H9 (cell line): ENCODE data around the gene INPP5J. TPM values are rescaled to one million over a fixed set of nuclear protein-coding genes. Genes with fewer than 3 reads are reported as not detected.

Experiments used
- DNase-seq: peaks from one replicate; pipeline ENCODE4 v3.0.0-alpha.2; 2017
- H2AFZ ChIP-seq: one replicate; pipeline ENCODE4 v1.6.1; 2013; ENCODE audit warnings: mild to moderate bottlenecking, low read length, control low read depth, moderate library complexity
- H2AK5ac ChIP-seq: 2 replicates; pipeline ENCODE4 v1.6.1; 2013; ENCODE audit warnings: low read length, control low read depth, mixed read lengths; ENCODE audit not compliant: insufficient read length
- H2BK120ac ChIP-seq: one replicate; pipeline ENCODE4 v1.6.1; 2013; ENCODE audit warnings: low read depth, mild to moderate bottlenecking, low read length, control low read depth, inconsistent platforms; ENCODE audit not compliant: poor library complexity, severe bottlenecking
- H2BK12ac ChIP-seq: 2 replicates; pipeline ENCODE4 v1.6.1; 2013; ENCODE audit warnings: low read length, control low read depth, mixed read lengths, low read depth; ENCODE audit not compliant: insufficient read length
- H2BK15ac ChIP-seq: 2 replicates; pipeline ENCODE4 v1.6.1; 2013; ENCODE audit warnings: low read depth, low read length, control low read depth
- H2BK20ac ChIP-seq: one replicate; pipeline ENCODE4 v1.6.1; 2013; ENCODE audit warnings: low read depth, mild to moderate bottlenecking, low read length, control low read depth, inconsistent platforms; ENCODE audit not compliant: poor library complexity, severe bottlenecking
- H2BK5ac ChIP-seq: 2 replicates; pipeline ENCODE4 v1.6.1; 2013; ENCODE audit warnings: low read length, control low read depth, mixed read lengths; ENCODE audit not compliant: insufficient read length
- H3K14ac ChIP-seq: 2 replicates; pipeline ENCODE4 v1.6.1; 2013; ENCODE audit warnings: low read length, control low read depth; ENCODE audit not compliant: insufficient read depth
- H3K18ac ChIP-seq: 2 replicates; pipeline ENCODE4 v1.6.1; 2013; ENCODE audit warnings: low read depth, mild to moderate bottlenecking, mixed read lengths, low read length, control low read depth; ENCODE audit not compliant: insufficient read length
- H3K23ac ChIP-seq: 2 replicates; pipeline ENCODE4 v1.6.1; 2013; ENCODE audit warnings: low read length, control low read depth, mixed read lengths, low read depth; ENCODE audit not compliant: insufficient read length
- H3K23me2 ChIP-seq: 2 replicates; pipeline ENCODE4 v1.6.1; 2013; ENCODE audit warnings: low read depth, mild to moderate bottlenecking, mixed read lengths, low read length, control low read depth; ENCODE audit not compliant: insufficient read length, poor library complexity, severe bottlenecking
- H3K27ac ChIP-seq: 2 replicates; pipeline ENCODE4 v1.5.1; 2013; ENCODE audit warnings: low read length, control low read depth, mixed read lengths, low read depth; ENCODE audit not compliant: insufficient read length
- H3K27me3 ChIP-seq: 2 replicates; pipeline ENCODE4 v1.6.1; 2013; ENCODE audit warnings: low read length, control low read depth, inconsistent platforms; ENCODE audit not compliant: insufficient read depth
- H3K4ac ChIP-seq: 2 replicates; pipeline ENCODE4 v1.6.1; 2013; ENCODE audit warnings: low read depth, mild to moderate bottlenecking, control low read depth, inconsistent platforms, low read length, moderate library complexity
- H3K4me1 ChIP-seq: 2 replicates; pipeline ENCODE4 v1.6.1; 2013; ENCODE audit warnings: low read length, control low read depth, inconsistent platforms; ENCODE audit not compliant: insufficient read depth
- H3K4me2 ChIP-seq: 2 replicates; pipeline ENCODE4 v1.6.1; 2013; ENCODE audit warnings: low read length, control low read depth, mixed read lengths; ENCODE audit not compliant: insufficient read length, insufficient read depth
- H3K56ac ChIP-seq: 2 replicates; pipeline ENCODE4 v1.6.1; 2013; ENCODE audit warnings: low read depth, mild to moderate bottlenecking, mixed read lengths, low read length, control low read depth; ENCODE audit not compliant: insufficient read length
- H3K79me1 ChIP-seq: 2 replicates; pipeline ENCODE4 v1.6.1; 2013; ENCODE audit warnings: low read depth, mild to moderate bottlenecking, moderate library complexity, low read length, control low read depth, inconsistent platforms; ENCODE audit not compliant: insufficient read depth, poor library complexity, severe bottlenecking
- H3K79me2 ChIP-seq: 2 replicates; pipeline ENCODE4 v1.6.1; 2013; ENCODE audit warnings: low read length, control low read depth, inconsistent platforms; ENCODE audit not compliant: insufficient read depth
- H3K9ac ChIP-seq: 2 replicates; pipeline ENCODE4 v1.6.1; 2013; ENCODE audit warnings: low read length, control low read depth, mixed read lengths; ENCODE audit not compliant: insufficient read length; ENCODE audit errors: extremely low read depth
- H3K9me3 ChIP-seq: one replicate; pipeline ENCODE4 v1.6.1; 2013; ENCODE audit warnings: low read depth, low read length, inconsistent platforms; ENCODE audit not compliant: control insufficient read depth
- H3T11ph ChIP-seq: one replicate; pipeline ENCODE4 v1.6.1; 2013; ENCODE audit warnings: mild to moderate bottlenecking, low read length, control low read depth, inconsistent platforms
- H4K20me1 ChIP-seq: one replicate; pipeline ENCODE4 v1.6.1; 2013; ENCODE audit not compliant: control insufficient read depth, insufficient read length, insufficient read depth
- H4K5ac ChIP-seq: 2 replicates; pipeline ENCODE4 v1.6.1; 2013; ENCODE audit warnings: low read depth, mild to moderate bottlenecking, mixed read lengths, low read length, control low read depth; ENCODE audit not compliant: insufficient read length
- H4K8ac ChIP-seq: replicated peaks from 2 replicates; pipeline ENCODE4 v1.6.1; 2013; ENCODE audit warnings: low read length, control low read depth, mixed read lengths, low read depth; ENCODE audit not compliant: insufficient read length
- H4K91ac ChIP-seq: 2 replicates; pipeline ENCODE4 v1.6.1; 2013; ENCODE audit warnings: low read depth, mild to moderate bottlenecking, moderate library complexity, mixed read lengths, low read length, control low read depth; ENCODE audit not compliant: insufficient read length
- H3K27ac Mint-ChIP-seq, 3 experiments: 2 replicates in 2 of 3; 3 replicates in 1 of 3; pipeline ENCODE4 v1.8.0; 2020 to 2021; ENCODE audit warnings: mixed read lengths in 3 of 3, mild to moderate bottlenecking in 1 of 3, moderate library complexity in 1 of 3
- H3K27me3 Mint-ChIP-seq: 2 replicates; pipeline ENCODE4 v1.8.0; 2021; ENCODE audit warnings: low read depth, mild to moderate bottlenecking, moderate library complexity, mixed read lengths
- H3K36me3 Mint-ChIP-seq, 3 experiments: 2 replicates in 2 of 3; 3 replicates in 1 of 3; pipeline ENCODE4 v1.8.0; 2020 to 2021; ENCODE audit warnings: low read depth in 3 of 3, mixed read lengths in 3 of 3; ENCODE audit not compliant: insufficient read depth in 1 of 3
- H3K4me1 Mint-ChIP-seq, 2 experiments: 2 replicates each; pipeline ENCODE4 v1.8.0; 2020; ENCODE audit warnings: mixed read lengths in 2 of 2
- H3K4me3 Mint-ChIP-seq, 2 experiments: 2 replicates in 1 of 2; 3 replicates in 1 of 2; pipeline ENCODE4 v1.8.0; 2020 to 2021; ENCODE audit warnings: mild to moderate bottlenecking in 2 of 2, mixed read lengths in 2 of 2, moderate library complexity in 1 of 2
- H3K9me3 Mint-ChIP-seq, 2 experiments: 2 replicates in 1 of 2; 3 replicates in 1 of 2; pipeline ENCODE4 v1.8.0; 2020; ENCODE audit warnings: mild to moderate bottlenecking in 2 of 2, mixed read lengths in 2 of 2, moderate library complexity in 1 of 2
- total RNA-seq: library from RNA; stranded (reverse); gene quantifications from 2 replicates; pipeline ENCODE4 v1.2.1, GENCODE V29; 2021
- TF ChIP-seq, protein P1 (sequence below): fragments of 200-600 bp; sonication (generic); conservative IDR thresholded peaks from 3 replicates; pipeline ENCODE4 v1.8.0; 2021; ENCODE audit warnings: antibody characterized with exemption, mild to moderate bottlenecking

The INPP5J gene
- total RNA-seq, 1 experiment from 2014 or later, result 4.9 TPM

DNA sequence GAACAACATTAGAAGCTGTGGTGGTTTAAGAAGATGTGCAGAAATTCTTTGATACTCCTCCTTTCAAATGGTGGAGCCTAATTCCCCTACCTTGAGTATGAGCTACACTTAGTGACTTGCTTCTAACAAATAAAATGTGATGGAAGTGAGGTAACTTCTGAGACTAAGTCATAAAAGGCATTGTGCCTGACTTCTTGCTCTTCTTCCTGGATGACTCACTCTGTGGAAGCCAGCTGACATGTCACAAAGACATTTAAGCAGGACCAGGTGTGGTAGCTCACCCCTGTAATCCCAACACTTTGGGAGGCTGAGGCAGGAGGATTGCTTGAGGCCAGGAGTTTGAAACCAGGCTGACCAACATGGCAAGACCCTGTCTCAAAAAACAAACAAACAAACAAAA lies 21.5 kb downstream of the INPP5J start:
- H3K4me1 Mint-ChIP-seq, result peaks cover 12 to 16% of the 10 kb centered on the region in 2 experiments

More for the DNA sequence above, 21.5 kb downstream of the INPP5J start:
- Histone ChIP-seq H2BK15ac (no peak overlapping the region), H4K91ac (no peak overlapping the region), H3K4me2 (no peak overlapping the region), H3K27me3 (no peaks in the 10 kb centered on the region), H3K9me3 (peaks cover 5% of the 10 kb centered on the region), H4K5ac (no peak overlapping the region), H4K20me1 (no peaks in the 10 kb centered on the region), H3K14ac (no peak overlapping the region), H3K4me1 (0 out of 2 replicates have a peak, but pooled peaks cover 5% of the 10 kb centered on the region), H2AFZ (no peak overlapping the region), H3K18ac (no peak overlapping the region), H2BK120ac (no peak overlapping the region), H3K27ac (no peak overlapping the region), H2BK5ac (no peak overlapping the region), H3K56ac (no peak overlapping the region), H2AK5ac (no peak overlapping the region), H3T11ph (no peak overlapping the region), H3K23ac (no peak overlapping the region), H3K23me2 (peaks cover 9% of the 10 kb centered on the region), H3K79me1 (no peaks in the 10 kb centered on the region), H3K4ac (no peak overlapping the region), H4K8ac (no peak overlapping the region), H3K9ac (no peak overlapping the region), H2BK12ac (no peak overlapping the region), H3K79me2 (peaks cover 8% of the 10 kb centered on the region; the same call in 1 of the 2 replicates), H2BK20ac (no peak overlapping the region)
- H3K36me3 Mint-ChIP-seq, result peaks cover 0 to 13% (median 8%) of the 10 kb centered on the region in 3 experiments; a peak in 4 of 7 replicates
- TF ChIP-seq, protein P1, sequence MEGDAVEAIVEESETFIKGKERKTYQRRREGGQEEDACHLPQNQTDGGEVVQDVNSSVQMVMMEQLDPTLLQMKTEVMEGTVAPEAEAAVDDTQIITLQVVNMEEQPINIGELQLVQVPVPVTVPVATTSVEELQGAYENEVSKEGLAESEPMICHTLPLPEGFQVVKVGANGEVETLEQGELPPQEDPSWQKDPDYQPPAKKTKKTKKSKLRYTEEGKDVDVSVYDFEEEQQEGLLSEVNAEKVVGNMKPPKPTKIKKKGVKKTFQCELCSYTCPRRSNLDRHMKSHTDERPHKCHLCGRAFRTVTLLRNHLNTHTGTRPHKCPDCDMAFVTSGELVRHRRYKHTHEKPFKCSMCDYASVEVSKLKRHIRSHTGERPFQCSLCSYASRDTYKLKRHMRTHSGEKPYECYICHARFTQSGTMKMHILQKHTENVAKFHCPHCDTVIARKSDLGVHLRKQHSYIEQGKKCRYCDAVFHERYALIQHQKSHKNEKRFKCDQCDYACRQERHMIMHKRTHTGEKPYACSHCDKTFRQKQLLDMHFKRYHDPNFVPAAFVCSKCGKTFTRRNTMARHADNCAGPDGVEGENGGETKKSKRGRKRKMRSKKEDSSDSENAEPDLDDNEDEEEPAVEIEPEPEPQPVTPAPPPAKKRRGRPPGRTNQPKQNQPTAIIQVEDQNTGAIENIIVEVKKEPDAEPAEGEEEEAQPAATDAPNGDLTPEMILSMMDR, result no peak
- peaks cover 27 to 29% of the 10 kb centered on the region in 2 experiments for H3K9me3 Mint-ChIP-seq
- peaks cover 17% of the 10 kb centered on the region for H3K27me3 Mint-ChIP-seq
- no peak overlapping the region for H3K4me3 Mint-ChIP-seq
- DNase-seq, result no peak
- no peak overlapping the region for H3K27ac Mint-ChIP-seq
